B cell (primary cell): ENCODE results near the gene RDM1. TPM values are rescaled to one million over a fixed set of nuclear protein-coding genes. Genes with fewer than 3 reads are reported as not detected.

Experiments
- ATAC-seq: fragments of 200-7000 bp; cut with Tn5 transposase; one replicate; pipeline ENCODE4 v1.10.0; 2021; ENCODE audit warnings: low read depth, mild to moderate bottlenecking, moderate number of reproducible peaks, moderate library complexity
- CTCF ChIA-PET: fragments of 350-600 bp; sonication (Branson Sonifier 250); formaldehyde crosslinking; loops from one replicate; lab custom pipeline; 2021; ENCODE audit warnings: antibody characterized with exemption, inconsistent platforms; lab: Charles Lee
- POLR2A ChIA-PET: fragments of 350-600 bp; sonication (Branson Sonifier 250); formaldehyde crosslinking; loops from one replicate; lab custom pipeline; 2021; ENCODE audit warnings: antibody characterized with exemption; lab: Charles Lee
- DNase-seq: peaks from one replicate; pipeline ENCODE4 v3.0.0; 2013
- H2AFZ ChIP-seq: 2 replicates; pipeline ENCODE4 v1.6.1; 2012; ENCODE audit warnings: mild to moderate bottlenecking, low read depth, low read length; ENCODE audit not compliant: insufficient read depth, poor library complexity, severe bottlenecking
- H3K27ac ChIP-seq, 2 donors: 1 replicate in 1 of 2; 2 replicates in 1 of 2; pipeline ENCODE4 v1.5.1; 2012 to 2013; ENCODE audit warnings: low read length in 2 of 2, mild to moderate bottlenecking in 2 of 2, moderate library complexity in 1 of 2
- H3K27me3 ChIP-seq, 4 experiments: fragments of 200-600 bp in 1 of 4; sonication (generic) in 1 of 4; replicated peaks in 1 of 4; 1 replicate in 2 of 4; 2 replicates in 2 of 4; pipeline versions ENCODE4 v1.6.1 to v1.7.0; 2013 to 2016; ENCODE audit warnings: low read length in 3 of 4, mild to moderate bottlenecking in 2 of 4, mixed read lengths in 1 of 4, moderate library complexity in 1 of 4; ENCODE audit not compliant: insufficient read depth in 4 of 4, control insufficient read depth in 3 of 4; ENCODE audit errors: control extremely low read depth in 1 of 4
- H3K36me3 ChIP-seq, 2 experiments: replicated peaks in 1 of 2; 1 replicate in 1 of 2; 2 replicates in 1 of 2; pipeline versions ENCODE4 v1.6.1 to v1.7.1; 2013; ENCODE audit warnings: low read length in 1 of 2; ENCODE audit not compliant: insufficient read depth in 2 of 2, control insufficient read depth in 1 of 2; ENCODE audit errors: control extremely low read depth in 1 of 2, extremely low read depth in 1 of 2
- H3K4me1 ChIP-seq, 2 donors: fragments of 200-600 bp in 1 of 2; sonication (generic) in 1 of 2; 1 replicate in 1 of 2; 2 replicates in 1 of 2; pipeline versions ENCODE4 v1.5.1 to v1.6.1; 2013 to 2017; ENCODE audit warnings: low read length in 2 of 2; ENCODE audit not compliant: control insufficient read depth in 2 of 2, insufficient read depth in 2 of 2
- H3K4me2 ChIP-seq: replicated peaks from 2 replicates; pipeline ENCODE3; 2012; ENCODE audit warnings: mild to moderate bottlenecking, low read depth, low read length; ENCODE audit not compliant: poor library complexity, severe bottlenecking
- H3K4me3 ChIP-seq, 5 experiments: fragments of 200-600 bp in 1 of 5; sonication (generic) in 1 of 5; 1 replicate in 3 of 5; 2 replicates in 2 of 5; pipeline versions ENCODE4 v1.5.1 to v1.7.0; 2011 to 2016; ENCODE audit warnings: low read length in 4 of 5, mild to moderate bottlenecking in 4 of 5, low read depth in 2 of 5, control low read depth in 1 of 5, moderate library complexity in 1 of 5; ENCODE audit not compliant: insufficient read depth in 1 of 5; ENCODE audit errors: control extremely low read depth in 1 of 5, extremely low read depth in 1 of 5
- H3K79me2 ChIP-seq: fragments of 200-600 bp; sonication (generic); one replicate; pipeline ENCODE4 v1.6.0; 2016; ENCODE audit warnings: low read length; ENCODE audit not compliant: control insufficient read depth, insufficient read depth
- H3K9ac ChIP-seq: fragments of 200-600 bp; sonication (generic); 2 replicates; pipeline ENCODE4 v1.6.1; 2017; ENCODE audit warnings: mild to moderate bottlenecking, low read length, moderate library complexity
- H3K9me3 ChIP-seq, 3 donors: one replicate each; pipeline versions ENCODE4 v1.6.1 to v1.7.1; 2013; ENCODE audit warnings: low read length in 2 of 3; ENCODE audit not compliant: control insufficient read depth in 2 of 3, insufficient read depth in 1 of 3; ENCODE audit errors: control extremely low read depth in 1 of 3
- H4K20me1 ChIP-seq: 2 replicates; pipeline ENCODE4 v1.6.0; 2012; ENCODE audit warnings: mild to moderate bottlenecking, low read length; ENCODE audit not compliant: insufficient read depth, control insufficient read depth, poor library complexity, severe bottlenecking
- H3K27ac Mint-ChIP-seq: one replicate; pipeline ENCODE4 v1.8.0; 2021; ENCODE audit warnings: mixed read lengths
- H3K27me3 Mint-ChIP-seq: one replicate; pipeline ENCODE4 v1.8.0; 2021; ENCODE audit warnings: mixed read lengths
- H3K4me1 Mint-ChIP-seq: one replicate; pipeline ENCODE4 v1.8.0; 2021; ENCODE audit warnings: mixed read lengths
- H3K4me3 Mint-ChIP-seq: one replicate; pipeline ENCODE4 v1.8.0; 2021; ENCODE audit warnings: mixed read lengths
- H3K9me3 Mint-ChIP-seq: one replicate; pipeline ENCODE4 v1.8.0; 2022; ENCODE audit warnings: mixed read lengths; ENCODE audit not compliant: insufficient read depth
- EZH2 ChIP-seq: IDR thresholded peaks from 2 replicates; pipeline ENCODE4 v1.6.1; 2012; ENCODE audit warnings: borderline replicate concordance, low read depth, mild to moderate bottlenecking, moderate library complexity, low read length; ENCODE audit not compliant: insufficient read depth, poor library complexity, severe bottlenecking
- WGBS: methylation state at CpG from one replicate; pipeline ENCODE4 v1.1.5; 2013; ENCODE audit warnings: missing lambda C conversion rate; ENCODE audit not compliant: insufficient coverage; 5-methylcytosine and 5-hydroxymethylcytosine counted together
- intact Hi-C: fragments of 100-400 bp; cut with micrococcal nuclease; formaldehyde crosslinking; loops from one replicate; pipeline ENCODE4 v1.10.0; 2022
- polyA plus RNA-seq: library from polyadenylated mRNA; depleted of rRNA; stranded (reverse); fragments of >200 nt; gene quantifications from 2 replicates; pipeline ENCODE4 v1.2.3, GENCODE V29; 2012
- total RNA-seq, 2 donors: library from RNA; stranded (reverse); fragments of 120-200 nt in 1 of 2; gene quantifications; 1 replicate in 1 of 2; 2 replicates in 1 of 2; pipeline versions ENCODE4 v1.2.3 to v1.2.4, GENCODE V29; 2013 to 2022
- TF ChIP-seq, protein P1 (sequence below): fragments of 200-600 bp; IDR thresholded peaks from one replicate; pipeline ENCODE4 v1.8.0; 2022; ENCODE audit warnings: antibody characterized with exemption, mild to moderate bottlenecking

The RDM1 gene
- total and polyA plus RNA-seq, 2 donors (not counting 1 experiment from before 2014, with no cell fraction given) = not detected

DNA sequence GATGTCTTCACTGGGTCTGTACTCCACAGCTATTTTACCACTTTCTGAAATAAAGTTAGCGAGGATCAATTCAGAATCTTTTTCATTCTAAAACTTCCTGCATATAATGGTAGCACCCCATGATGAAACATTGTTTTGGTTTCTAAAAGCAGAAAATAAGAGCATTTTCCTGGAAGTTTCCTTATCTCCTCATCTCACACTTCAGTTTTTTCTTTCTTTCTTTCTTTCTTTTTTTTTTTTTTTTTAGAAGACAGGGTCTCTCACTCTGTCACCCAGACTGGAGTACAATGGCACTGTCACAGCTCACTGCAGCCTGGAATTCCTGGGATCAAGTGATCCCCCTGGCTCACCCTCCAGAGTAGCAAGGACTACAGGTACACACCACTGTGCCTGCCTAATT is 10.3 kb downstream of the RDM1 start:
- no peak overlapping the region for H3K27ac ChIP-seq
- Mint-ChIP-seq H3K4me1 (peaks cover 7% of the 10 kb centered on the region), H3K27ac (no peak overlapping the region), H3K9me3 (no peaks in the 10 kb centered on the region), H3K4me3 (no peak overlapping the region), H3K27me3 (no peaks in the 10 kb centered on the region)
- ChIA-PET POLR2A (no interaction called here), CTCF (interaction anchor here (1.3 kb wide), 1 partner anchor 49 kb away, joined by 3 read pairs; no protein-coding TSS in a partner anchor)
- H3K36me3 ChIP-seq = no peaks in the 10 kb centered on the region
- ATAC-seq (no peak), DNase-seq (no peak)
- no peak overlapping the region for H3K4me2 ChIP-seq
- no peak for TF ChIP-seq EZH2
- TF ChIP-seq, protein P1, sequence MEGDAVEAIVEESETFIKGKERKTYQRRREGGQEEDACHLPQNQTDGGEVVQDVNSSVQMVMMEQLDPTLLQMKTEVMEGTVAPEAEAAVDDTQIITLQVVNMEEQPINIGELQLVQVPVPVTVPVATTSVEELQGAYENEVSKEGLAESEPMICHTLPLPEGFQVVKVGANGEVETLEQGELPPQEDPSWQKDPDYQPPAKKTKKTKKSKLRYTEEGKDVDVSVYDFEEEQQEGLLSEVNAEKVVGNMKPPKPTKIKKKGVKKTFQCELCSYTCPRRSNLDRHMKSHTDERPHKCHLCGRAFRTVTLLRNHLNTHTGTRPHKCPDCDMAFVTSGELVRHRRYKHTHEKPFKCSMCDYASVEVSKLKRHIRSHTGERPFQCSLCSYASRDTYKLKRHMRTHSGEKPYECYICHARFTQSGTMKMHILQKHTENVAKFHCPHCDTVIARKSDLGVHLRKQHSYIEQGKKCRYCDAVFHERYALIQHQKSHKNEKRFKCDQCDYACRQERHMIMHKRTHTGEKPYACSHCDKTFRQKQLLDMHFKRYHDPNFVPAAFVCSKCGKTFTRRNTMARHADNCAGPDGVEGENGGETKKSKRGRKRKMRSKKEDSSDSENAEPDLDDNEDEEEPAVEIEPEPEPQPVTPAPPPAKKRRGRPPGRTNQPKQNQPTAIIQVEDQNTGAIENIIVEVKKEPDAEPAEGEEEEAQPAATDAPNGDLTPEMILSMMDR = no peak
- H3K9me3 ChIP-seq = no peaks in the 10 kb centered on the region
- H3K27me3 ChIP-seq = no peaks in the 10 kb centered on the region
- H3K9ac ChIP-seq = no peak overlapping the region
- no peaks in the 10 kb centered on the region for H3K79me2 ChIP-seq
- no peaks in the 10 kb centered on the region for H4K20me1 ChIP-seq
- no CpG with 5 or more reads among the region's 1 CpG for WGBS
- peaks cover 4 to 12% of the 10 kb centered on the region in 2 donors for H3K4me1 ChIP-seq
- H3K4me3 ChIP-seq = no peak overlapping the region
- no peak overlapping the region for H2AFZ ChIP-seq
- intact Hi-C loops = no loop called here

DNA sequence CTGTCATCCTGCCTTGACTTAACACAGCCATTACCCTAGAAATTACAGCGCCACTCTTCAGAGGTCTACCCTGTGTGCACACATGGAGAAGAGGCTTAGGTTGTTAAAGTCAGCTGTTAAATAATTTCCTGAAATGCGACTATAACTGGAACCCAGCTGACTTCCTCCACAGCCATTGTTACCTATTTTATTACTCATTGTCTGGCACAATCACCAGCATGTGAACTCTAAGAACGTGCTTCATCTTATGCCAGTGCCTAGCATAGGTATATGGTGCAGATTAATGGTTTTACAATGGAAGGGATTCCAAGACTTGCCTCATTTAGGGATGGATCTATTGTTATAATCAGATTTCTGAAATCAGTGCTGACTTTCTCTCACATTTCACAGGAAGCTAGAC is 11.9 kb downstream of the RDM1 start:
- Histone ChIP-seq H3K9ac (no peak overlapping the region), H3K36me3 (no peaks in the 10 kb centered on the region), H3K9me3 (no peaks in the 10 kb centered on the region), H3K4me2 (no peak overlapping the region), H3K4me1 (peaks cover 0 to 3% of the 10 kb centered on the region in 2 donors), H3K27me3 (no peaks in the 10 kb centered on the region), H3K79me2 (no peaks in the 10 kb centered on the region), H2AFZ (no peak overlapping the region), H4K20me1 (no peaks in the 10 kb centered on the region), H3K27ac (no peak overlapping the region), H3K4me3 (no peak overlapping the region)
- H3K27me3 Mint-ChIP-seq = no peaks in the 10 kb centered on the region
- CTCF ChIA-PET = interaction anchor here (0.7 to 1.3 kb wide), 2 partner anchors 30 to 51 kb away, joined by 3 to 4 read pairs; no protein-coding TSS in a partner anchor
- H3K9me3 Mint-ChIP-seq = no peaks in the 10 kb centered on the region
- TF ChIP-seq, protein P1 = no peak
- no peak for TF ChIP-seq EZH2
- POLR2A ChIA-PET = no interaction called here
- H3K27ac Mint-ChIP-seq = no peak overlapping the region
- no CpG with 5 or more reads among the region's 3 CpGs for WGBS
- ATAC-seq (no peak), DNase-seq (no peak)
- no peak overlapping the region for H3K4me3 Mint-ChIP-seq
- intact Hi-C loops = no loop called here
- H3K4me1 Mint-ChIP-seq = peaks cover 2% of the 10 kb centered on the region
